Adrenal gland (tissue), 5 donors: ENCODE results near the gene OSBPL10.

Source experiments
- POLR2A ChIP-seq, 2 donors: fragments of 450-650 bp; IDR thresholded peaks; one replicate each; pipeline ENCODE4 v1.6.1; 2017; ENCODE audit warnings: antibody characterized with exemption in 2 of 2, mild to moderate bottlenecking in 2 of 2, moderate library complexity in 1 of 2
- TF ChIP-seq, protein P1 (sequence below), 6 experiments: fragments of 450-650 bp in 4 of 6; fragments of 200-600 bp in 2 of 6; sonication (generic) in 1 of 6; IDR thresholded peaks; 1 replicate in 5 of 6; 2 replicates in 1 of 6; pipeline versions ENCODE4 v1.5.1 to v1.8.0; 2016 to 2021; ENCODE audit warnings: antibody characterized with exemption in 6 of 6, mild to moderate bottlenecking in 2 of 6, moderate library complexity in 1 of 6
- donor health status: DM: no; HTN: no; CAD: no.

DNA sequence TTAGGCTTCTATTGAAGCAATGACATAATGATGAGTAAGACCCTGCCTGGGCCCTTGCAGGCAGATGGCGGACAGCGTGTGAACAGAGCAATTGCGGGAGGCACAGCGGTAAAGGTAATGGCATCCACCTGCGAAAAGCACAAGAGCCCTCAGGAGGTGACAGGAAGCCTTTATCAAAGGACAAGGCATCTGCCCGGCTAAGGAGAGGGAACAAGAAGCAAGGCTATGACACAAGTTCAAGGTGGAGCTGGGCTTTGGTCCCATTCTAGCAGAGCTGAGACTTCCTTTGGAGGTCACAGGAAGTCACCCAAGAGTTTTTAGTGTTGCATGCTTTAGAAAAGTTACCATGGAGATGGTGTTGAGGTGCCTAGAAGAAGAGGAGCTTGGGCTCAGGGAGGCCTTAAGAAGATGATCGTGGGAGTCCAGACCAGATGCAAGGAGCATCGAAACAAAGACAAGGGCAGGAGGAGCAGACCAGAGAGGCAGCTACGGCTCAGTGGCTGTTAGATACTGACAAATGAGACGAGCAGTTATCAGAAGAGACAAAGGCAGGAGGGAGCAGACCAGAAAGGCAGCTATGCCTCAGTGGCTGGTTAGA lies 34.5 kb downstream of the OSBPL10 start:
- TF ChIP-seq, protein P1, sequence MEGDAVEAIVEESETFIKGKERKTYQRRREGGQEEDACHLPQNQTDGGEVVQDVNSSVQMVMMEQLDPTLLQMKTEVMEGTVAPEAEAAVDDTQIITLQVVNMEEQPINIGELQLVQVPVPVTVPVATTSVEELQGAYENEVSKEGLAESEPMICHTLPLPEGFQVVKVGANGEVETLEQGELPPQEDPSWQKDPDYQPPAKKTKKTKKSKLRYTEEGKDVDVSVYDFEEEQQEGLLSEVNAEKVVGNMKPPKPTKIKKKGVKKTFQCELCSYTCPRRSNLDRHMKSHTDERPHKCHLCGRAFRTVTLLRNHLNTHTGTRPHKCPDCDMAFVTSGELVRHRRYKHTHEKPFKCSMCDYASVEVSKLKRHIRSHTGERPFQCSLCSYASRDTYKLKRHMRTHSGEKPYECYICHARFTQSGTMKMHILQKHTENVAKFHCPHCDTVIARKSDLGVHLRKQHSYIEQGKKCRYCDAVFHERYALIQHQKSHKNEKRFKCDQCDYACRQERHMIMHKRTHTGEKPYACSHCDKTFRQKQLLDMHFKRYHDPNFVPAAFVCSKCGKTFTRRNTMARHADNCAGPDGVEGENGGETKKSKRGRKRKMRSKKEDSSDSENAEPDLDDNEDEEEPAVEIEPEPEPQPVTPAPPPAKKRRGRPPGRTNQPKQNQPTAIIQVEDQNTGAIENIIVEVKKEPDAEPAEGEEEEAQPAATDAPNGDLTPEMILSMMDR (IDR thresholded peaks at IDR 0.05): no peak
- no peak for TF ChIP-seq POLR2A (IDR thresholded peaks at IDR 0.05)
